ENCODE measurements around the gene C21orf91.

DNA sequence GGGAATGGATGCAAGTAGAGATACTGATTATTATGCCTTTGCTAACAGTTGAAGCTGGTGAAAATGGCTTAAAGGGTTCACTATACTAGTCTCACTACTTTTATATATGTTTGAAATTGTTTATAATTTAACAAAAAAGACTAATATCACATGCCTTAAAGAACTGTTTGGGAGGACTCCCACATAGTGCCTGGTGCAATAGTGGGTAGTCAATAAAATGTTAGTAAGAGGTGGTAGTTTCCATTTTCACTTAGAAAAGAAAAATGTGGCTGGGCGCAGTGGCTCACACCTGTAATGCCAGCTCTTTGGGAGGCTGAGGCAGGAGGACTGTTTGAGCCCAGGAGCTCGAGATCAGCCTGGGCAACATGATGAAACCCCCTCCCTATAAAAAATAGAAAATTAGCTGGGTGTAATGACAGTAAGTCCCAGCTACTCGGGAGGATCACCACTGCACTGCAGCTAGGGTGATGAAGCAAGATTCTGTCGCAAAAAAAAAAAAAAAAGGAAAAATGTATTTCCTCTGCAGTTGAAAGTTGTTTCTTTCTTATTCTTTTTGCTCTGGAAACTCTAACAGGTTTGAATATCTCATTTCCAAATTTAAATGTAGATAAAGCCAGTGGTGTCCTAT lies 24.5 kb downstream of the C21orf91 start:
- no peak for TF ChIP-seq POLR2AphosphoS5 (IDR thresholded peaks at IDR 0.05)
- no peak for TF ChIP-seq EP300 (IDR thresholded peaks at IDR 0.05)
- TF ChIP-seq, protein P1, sequence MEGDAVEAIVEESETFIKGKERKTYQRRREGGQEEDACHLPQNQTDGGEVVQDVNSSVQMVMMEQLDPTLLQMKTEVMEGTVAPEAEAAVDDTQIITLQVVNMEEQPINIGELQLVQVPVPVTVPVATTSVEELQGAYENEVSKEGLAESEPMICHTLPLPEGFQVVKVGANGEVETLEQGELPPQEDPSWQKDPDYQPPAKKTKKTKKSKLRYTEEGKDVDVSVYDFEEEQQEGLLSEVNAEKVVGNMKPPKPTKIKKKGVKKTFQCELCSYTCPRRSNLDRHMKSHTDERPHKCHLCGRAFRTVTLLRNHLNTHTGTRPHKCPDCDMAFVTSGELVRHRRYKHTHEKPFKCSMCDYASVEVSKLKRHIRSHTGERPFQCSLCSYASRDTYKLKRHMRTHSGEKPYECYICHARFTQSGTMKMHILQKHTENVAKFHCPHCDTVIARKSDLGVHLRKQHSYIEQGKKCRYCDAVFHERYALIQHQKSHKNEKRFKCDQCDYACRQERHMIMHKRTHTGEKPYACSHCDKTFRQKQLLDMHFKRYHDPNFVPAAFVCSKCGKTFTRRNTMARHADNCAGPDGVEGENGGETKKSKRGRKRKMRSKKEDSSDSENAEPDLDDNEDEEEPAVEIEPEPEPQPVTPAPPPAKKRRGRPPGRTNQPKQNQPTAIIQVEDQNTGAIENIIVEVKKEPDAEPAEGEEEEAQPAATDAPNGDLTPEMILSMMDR (IDR thresholded peaks at IDR 0.05), result no peak
- no peak for TF ChIP-seq POLR2A (IDR thresholded peaks at IDR 0.05)
